NCI-H748 treated with DMSO at 0.1 percent for 48 hours (cell line): ENCODE data around the gene CPVL.
"Not testable (repeated sequence)": the region's sequence is repeated elsewhere in the genome, so short reads cannot be mapped to it uniquely, and the experiment has no call there.

Source experiments
- DNase-seq: peaks from one replicate; lab custom pipeline; 2025; lab: John Stamatoyannopoulos, UW

CPVL gene

DNA sequence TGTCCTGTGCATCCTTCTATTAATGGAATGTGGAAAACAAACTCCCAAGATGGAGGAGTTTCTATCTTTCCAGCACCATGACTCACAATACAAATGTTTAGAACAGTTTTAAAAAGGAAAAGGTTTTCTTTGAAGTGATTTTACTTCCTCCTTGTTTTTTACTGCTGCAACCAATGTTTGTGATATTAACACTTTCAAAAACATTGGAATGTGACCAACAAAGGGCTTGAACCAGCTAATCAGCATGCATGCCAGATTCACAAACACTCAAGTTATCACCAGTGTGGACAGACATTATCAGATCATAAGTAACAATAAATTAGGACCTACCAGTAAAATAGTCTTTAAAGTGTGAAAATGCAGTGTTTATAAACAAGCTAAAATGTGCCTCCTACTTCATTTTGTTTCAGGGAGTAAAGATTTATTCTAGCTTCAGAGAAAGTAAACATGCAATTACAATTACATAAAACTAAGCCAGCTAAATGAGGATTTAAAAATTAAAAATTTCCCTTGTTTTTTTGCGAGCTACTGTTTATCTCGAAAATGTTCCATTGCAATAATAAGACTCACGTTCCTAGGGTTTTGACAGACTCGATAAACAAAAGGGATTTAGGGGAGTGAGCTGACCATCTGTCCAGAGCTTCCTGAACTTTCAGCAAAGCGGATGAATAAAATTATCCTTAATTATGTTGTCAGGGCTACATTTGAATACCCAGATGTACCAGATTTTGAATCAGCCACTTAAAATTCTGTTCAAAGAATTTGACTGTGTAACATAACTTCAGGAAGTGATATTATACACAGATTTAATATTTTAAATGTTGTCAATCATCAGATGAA lies 29.8 kb downstream of the CPVL start:
- no peak for DNase-seq

DNA sequence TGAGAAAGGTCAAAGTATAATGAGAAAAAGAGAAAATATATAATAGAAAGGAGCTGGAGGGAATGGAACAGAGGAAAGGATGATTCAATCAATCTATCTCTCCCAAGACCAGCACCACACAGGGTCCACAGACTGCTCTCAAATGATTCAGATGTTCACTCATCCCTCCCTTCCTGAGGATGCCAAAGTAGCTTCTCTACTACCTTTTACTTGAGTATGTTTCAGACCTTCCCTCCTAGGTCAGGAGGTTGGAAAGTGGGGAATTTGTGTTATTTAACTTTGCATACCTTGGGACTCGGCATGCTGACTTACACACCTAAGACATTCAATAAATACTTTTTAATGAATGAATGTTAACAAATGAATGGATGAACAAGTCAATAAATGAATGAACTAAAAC lies 30.6 kb downstream of the CPVL start:
- no peak for DNase-seq

- DNase-seq: no peak
Observed at GRCh38 chr7:29115130-29115687, 31.1 kb downstream of the CPVL start.

DNA sequence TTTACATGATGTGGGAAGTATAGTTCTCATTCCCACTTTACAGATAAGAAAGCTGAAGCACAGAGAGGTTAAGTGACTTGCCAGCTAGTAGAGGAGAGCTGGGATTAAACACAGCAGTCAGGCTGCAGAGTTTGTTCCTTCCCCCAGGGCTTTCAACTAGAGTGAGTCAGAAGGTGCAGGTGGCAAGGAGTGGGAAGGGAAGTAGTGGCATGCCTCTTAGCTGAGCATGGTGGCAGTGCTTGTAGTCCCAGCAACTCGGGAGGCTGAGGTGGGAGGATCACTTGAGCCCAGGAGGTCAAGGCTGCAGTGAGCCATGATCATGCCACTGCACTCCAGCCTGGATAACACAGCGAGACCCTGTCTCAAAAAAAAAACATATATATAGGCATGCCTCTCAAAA lies 32.1 kb downstream of the CPVL start:
- not testable (repeated sequence) for DNase-seq

DNA sequence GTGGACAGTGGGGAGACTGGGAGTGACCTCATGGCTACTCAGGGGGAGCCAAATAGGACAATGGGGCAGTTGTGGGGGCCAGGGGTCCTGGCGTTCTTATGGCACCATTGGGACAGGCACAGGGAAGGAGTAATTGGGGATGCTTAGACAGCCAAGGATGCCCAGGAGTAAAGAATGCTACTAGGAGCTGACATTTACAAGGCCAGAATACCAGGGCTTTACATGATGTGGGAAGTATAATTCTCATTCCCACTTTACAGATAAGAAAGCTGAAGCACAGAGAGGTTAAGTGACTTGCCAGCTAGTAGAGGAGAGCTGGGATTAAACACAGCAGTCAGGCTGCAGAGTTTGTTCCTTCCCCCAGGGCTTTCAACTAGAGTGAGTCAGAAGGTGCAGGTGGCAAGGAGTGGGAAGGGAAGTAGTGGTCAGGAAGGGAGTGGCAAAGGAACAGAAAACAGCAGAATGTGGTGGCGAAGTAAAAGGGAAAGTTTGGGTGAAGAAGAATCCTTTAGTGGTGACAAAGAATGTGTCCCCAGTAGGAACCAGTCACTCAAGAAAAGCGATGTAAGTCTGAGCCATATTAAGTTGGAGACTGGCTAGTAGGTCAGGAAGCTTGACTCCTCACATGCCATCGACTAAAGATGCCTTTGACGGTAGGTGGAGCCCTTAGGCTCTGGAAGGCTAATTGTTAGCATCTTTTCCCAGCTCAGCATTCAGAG lies 32.8 kb downstream of the CPVL start:
- peak; percentile 35 for DNase-seq

GRCh38 chr7:29112721-29113120 lies 33.6 kb downstream of the CPVL start:
- DNase-seq: no peak

- no peak for DNase-seq
Observed at GRCh38 chr7:29109899-29110298, 36.4 kb downstream of the CPVL start.

- DNase-seq: no peak
Observed at GRCh38 chr7:29109358-29109757, 37.0 kb downstream of the CPVL start.

DNA sequence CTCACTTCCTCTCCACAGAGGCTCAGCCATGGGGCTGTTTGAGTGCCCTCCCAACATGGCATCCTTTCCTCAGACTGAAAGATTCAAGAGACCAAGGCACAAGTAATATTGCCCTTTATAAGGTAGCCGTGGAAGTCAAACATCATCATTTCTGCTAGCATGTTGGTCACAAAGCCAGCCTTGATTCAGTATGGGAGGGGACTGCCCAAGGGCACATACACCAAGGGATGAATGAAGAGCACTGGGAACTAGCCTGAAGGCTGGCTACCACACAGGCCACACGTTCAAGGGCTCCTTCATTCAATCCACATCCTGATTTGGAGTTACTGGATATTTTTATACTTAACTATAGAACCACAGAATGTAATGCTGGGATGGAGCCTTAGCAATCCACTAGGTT lies 39.3 kb downstream of the CPVL start:
- DNase-seq: no peak

- DNase-seq: no peak
Observed at GRCh38 chr7:29106669-29106988, 39.7 kb downstream of the CPVL start.

- DNase-seq: peak; percentile 68
Observed at GRCh38 chr7:29105752-29106668, 40.3 kb downstream of the CPVL start.

- no peak for DNase-seq
Observed at GRCh38 chr7:29105191-29105590, 41.1 kb downstream of the CPVL start.

DNA sequence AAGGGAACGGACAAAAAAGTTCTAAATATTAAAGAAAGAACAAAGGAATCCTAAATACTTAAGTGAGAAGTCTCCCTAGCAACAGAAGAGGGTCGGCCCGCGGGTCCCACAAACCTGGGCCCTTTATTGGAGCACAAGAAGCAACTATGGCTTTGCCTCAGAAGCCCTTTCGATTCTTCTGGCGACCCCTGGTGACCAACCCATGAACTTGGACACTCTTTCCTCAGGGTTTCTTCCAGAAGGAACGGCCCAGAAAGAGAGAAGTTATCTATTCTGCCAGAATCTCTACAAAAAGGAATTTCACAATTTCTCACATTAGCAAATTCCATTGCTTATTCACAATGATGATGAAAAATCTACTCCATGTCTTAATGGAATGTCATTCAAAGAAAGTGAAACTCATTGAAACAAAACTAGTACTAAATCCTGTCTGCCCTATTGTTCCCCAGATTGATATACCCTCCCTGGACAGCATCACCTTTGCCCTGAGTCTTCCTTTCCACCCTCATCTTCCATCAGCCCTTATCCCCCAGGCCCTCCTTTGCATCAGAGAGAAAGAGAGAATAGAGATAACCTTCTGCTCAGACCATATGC lies 43.7 kb downstream of the CPVL start:
- DNase-seq: peak; percentile 43

DNA sequence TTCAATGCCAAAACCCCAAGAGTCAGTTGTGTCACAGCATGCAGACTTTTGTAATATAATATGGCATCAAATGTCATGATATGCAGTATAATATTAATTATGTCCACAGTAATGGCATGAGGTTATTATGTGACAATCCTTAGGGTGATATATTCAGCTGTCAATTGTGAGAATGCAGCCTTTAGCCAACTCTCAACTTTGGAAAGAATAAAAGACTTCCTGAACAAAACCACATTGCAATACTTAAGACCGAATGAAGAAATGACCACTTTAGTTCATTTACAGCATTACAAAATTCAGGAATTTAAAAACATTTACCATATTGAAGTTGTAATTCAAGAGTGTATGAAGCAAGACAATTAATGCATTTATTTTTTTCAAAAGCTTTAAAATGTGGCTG lies 45.4 kb downstream of the CPVL start:
- DNase-seq: no peak

- DNase-seq: no peak
Observed at GRCh38 chr7:29099896-29100847, 46.2 kb downstream of the CPVL start.

DNA sequence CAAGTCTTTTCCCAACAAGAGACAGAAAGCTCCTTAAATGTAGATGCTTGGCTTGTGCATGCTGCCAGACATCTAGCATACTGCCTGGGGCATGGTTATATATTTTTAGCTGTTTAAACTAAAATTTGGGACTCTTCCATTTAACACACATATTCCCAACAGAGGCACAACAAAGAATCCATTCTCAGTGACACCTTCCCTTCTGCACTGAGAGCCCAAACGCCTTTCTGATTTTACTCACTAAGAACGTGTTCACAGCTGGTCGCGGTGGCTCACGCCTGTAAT lies 49.9 kb downstream of the CPVL start:
- no peak for DNase-seq

- DNase-seq: no peak
Observed at GRCh38 chr7:29095631-29096445, 50.5 kb downstream of the CPVL start.

DNA sequence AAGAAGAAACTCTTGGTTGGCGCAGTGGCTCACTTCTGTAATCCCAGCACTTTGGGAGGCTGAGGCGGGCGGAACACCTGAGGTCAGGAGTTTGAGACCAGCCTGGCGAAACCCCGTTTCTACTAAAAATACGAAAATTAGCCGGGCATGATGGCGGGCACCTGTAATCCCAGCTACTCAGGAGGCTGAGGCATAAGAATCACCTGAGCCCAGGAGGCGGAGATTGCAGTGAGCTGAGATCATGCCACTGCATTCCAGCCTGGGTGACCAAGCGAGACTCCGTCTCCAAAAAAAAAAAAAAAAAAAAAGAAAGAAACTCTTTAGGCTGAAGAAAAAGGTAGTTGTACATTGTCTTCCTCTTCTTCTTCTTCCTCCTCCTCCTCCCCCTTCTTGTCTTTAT lies 53.2 kb downstream of the CPVL start:
- not testable (repeated sequence) for DNase-seq

DNA sequence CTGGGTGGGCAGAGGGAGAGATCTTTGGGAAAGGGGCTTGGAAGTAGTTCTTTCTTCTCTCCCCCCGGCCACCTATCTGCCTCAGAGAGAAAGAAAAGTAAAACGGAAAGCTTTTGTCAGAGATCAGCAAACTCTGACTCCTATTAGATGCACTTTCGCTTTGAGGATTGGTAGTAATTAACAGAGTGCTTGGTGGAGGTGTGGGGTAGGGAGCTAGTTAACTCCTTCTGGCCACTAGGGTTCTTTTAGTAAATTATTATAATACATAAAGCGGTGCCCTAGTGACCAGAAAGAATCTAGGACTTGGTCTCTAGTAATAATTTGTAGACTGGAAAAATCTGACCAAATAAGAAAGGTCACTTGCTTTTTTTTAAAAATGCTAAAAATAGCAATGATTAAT lies 54.6 kb downstream of the CPVL start:
- DNase-seq: no peak
